Mesodermal cell (in vitro differentiated cells): ENCODE data around the gene FCHO2.
A peak's percentile ranks its signal among the peaks of the same experiment; 100 is the strongest.

ENCODE experiments used
- H3K27ac ChIP-seq: 2 replicates; pipeline ENCODE4 v1.7.0; 2013; ENCODE audit warnings: mild to moderate bottlenecking, low read depth, low read length, moderate library complexity; ENCODE audit not compliant: severe bottlenecking
- H3K36me3 ChIP-seq: 2 replicates; pipeline ENCODE4 v1.7.1; 2013; ENCODE audit warnings: mild to moderate bottlenecking, low read length, moderate library complexity; ENCODE audit not compliant: control insufficient read depth, insufficient read depth
- H3K4me1 ChIP-seq: one replicate; pipeline ENCODE4 v1.7.1; 2013; ENCODE audit warnings: mild to moderate bottlenecking, low read length; ENCODE audit not compliant: insufficient read depth, control insufficient read depth, poor library complexity, severe bottlenecking
- H3K4me3 ChIP-seq: 2 replicates; pipeline ENCODE4 v1.7.0; 2013; ENCODE audit warnings: low read length, control low read depth, mild to moderate bottlenecking; ENCODE audit not compliant: insufficient read depth, poor library complexity, severe bottlenecking; ENCODE audit errors: extremely low read depth
- H3K9me3 ChIP-seq: 2 replicates; pipeline ENCODE4 v1.7.1; 2013; ENCODE audit warnings: mild to moderate bottlenecking, low read length, moderate library complexity; ENCODE audit not compliant: control insufficient read depth
- WGBS, 2 experiments: methylation state at CpG; one replicate each; pipeline ENCODE4 v1.1.5; 2013; ENCODE audit warnings: missing lambda C conversion rate in 2 of 2; ENCODE audit not compliant: insufficient coverage in 2 of 2; 5-methylcytosine and 5-hydroxymethylcytosine counted together

The FCHO2 gene

GRCh38 chr5:73132759-73133158, 176.9 kb downstream of the FCHO2 start:
- no peaks in the 10 kb centered on the region for H3K9me3 ChIP-seq
- H3K36me3 ChIP-seq: no peaks in the 10 kb centered on the region
- WGBS, 2 experiments: 83 to 100% methylated on average over 1 of the region's 2 CpGs
- H3K4me3 ChIP-seq: no peak overlapping the region
- H3K4me1 ChIP-seq: peaks cover 16% of the 10 kb centered on the region
- H3K27ac ChIP-seq: no peak overlapping the region

GRCh38 chr5:73135021-73135420, 179.2 kb downstream of the FCHO2 start:
- peaks cover 16% of the 10 kb centered on the region for H3K4me1 ChIP-seq
- H3K36me3 ChIP-seq: no peaks in the 10 kb centered on the region
- H3K4me3 ChIP-seq: no peak overlapping the region
- 94 to 96% methylated on average over 3 of the region's 3 CpGs for WGBS, 2 experiments
- peak overlapping the region; percentile 25 for H3K27ac ChIP-seq
- H3K9me3 ChIP-seq: no peaks in the 10 kb centered on the region

- Histone ChIP-seq H3K27ac (peak overlapping the region; percentile 25), H3K36me3 (no peaks in the 10 kb centered on the region), H3K4me1 (peaks cover 16% of the 10 kb centered on the region), H3K4me3 (no peak overlapping the region), H3K9me3 (no peaks in the 10 kb centered on the region)
- 79 to 93% methylated on average over 3 to 4 of the region's 6 CpGs for WGBS, 2 experiments
Measured at GRCh38 chr5:73135429-73136054, 179.7 kb downstream of the FCHO2 start.

DNA sequence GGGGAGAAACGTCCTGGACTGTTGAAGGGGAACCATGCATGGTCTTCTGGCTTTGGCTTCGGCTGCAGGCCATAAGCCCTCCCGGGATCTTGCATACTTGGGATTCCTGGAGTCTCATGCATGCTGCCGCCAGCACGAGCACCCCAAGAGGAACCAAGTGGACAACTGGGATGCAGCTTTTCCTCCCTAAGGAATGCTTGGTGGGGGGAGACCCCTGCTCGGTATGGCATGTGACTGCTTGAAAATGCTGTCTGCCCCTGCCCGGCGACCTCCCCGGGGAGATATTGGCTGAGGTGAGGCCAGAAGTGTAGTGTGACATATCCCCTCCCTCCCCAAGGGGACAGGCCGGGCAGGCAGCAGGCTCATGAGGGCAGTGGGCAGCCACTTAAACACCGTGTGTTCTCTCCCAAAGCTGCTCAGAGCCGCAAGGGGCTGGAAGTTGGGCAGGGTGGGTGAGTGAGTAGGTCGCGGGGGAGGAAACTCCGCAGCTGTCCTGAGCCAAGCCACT, 180.3 kb downstream of the FCHO2 start:
- Histone ChIP-seq H3K9me3 (no peaks in the 10 kb centered on the region), H3K36me3 (no peaks in the 10 kb centered on the region), H3K4me1 (peaks cover 16% of the 10 kb centered on the region), H3K27ac (peak overlapping the region; percentile 67), H3K4me3 (no peak overlapping the region)
- 56 to 60% methylated on average over 10 to 15 of the region's 15 CpGs for WGBS, 2 experiments

- H3K9me3 ChIP-seq: no peaks in the 10 kb centered on the region
- WGBS, 2 experiments: 86 to 89% methylated on average over 6 to 8 of the region's 10 CpGs
- no peaks in the 10 kb centered on the region for H3K36me3 ChIP-seq
- no peak overlapping the region for H3K4me3 ChIP-seq
- H3K27ac ChIP-seq: no peak overlapping the region
- peaks cover 16% of the 10 kb centered on the region for H3K4me1 ChIP-seq
Measured at GRCh38 chr5:73137563-73138530, 182.0 kb downstream of the FCHO2 start.

- Histone ChIP-seq H3K4me1 (peaks cover 16% of the 10 kb centered on the region), H3K27ac (no peak overlapping the region), H3K9me3 (no peaks in the 10 kb centered on the region), H3K36me3 (no peaks in the 10 kb centered on the region), H3K4me3 (no peak overlapping the region)
- WGBS, 2 experiments: 75 to 88% methylated on average over 1 to 2 of the region's 3 CpGs
Measured at GRCh38 chr5:73139485-73139884, 183.6 kb downstream of the FCHO2 start.
